HG03095 (cell line): ENCODE measurements around the gene UBN1.

Experiments used
- ATAC-seq: cut with Tn5 transposase; IDR thresholded peaks from one replicate; pipeline ENCODE4 v1.9.1; 2021; ENCODE audit warnings: moderate library complexity; ENCODE audit not compliant: unreplicated experiment

The UBN1 gene, protein sequence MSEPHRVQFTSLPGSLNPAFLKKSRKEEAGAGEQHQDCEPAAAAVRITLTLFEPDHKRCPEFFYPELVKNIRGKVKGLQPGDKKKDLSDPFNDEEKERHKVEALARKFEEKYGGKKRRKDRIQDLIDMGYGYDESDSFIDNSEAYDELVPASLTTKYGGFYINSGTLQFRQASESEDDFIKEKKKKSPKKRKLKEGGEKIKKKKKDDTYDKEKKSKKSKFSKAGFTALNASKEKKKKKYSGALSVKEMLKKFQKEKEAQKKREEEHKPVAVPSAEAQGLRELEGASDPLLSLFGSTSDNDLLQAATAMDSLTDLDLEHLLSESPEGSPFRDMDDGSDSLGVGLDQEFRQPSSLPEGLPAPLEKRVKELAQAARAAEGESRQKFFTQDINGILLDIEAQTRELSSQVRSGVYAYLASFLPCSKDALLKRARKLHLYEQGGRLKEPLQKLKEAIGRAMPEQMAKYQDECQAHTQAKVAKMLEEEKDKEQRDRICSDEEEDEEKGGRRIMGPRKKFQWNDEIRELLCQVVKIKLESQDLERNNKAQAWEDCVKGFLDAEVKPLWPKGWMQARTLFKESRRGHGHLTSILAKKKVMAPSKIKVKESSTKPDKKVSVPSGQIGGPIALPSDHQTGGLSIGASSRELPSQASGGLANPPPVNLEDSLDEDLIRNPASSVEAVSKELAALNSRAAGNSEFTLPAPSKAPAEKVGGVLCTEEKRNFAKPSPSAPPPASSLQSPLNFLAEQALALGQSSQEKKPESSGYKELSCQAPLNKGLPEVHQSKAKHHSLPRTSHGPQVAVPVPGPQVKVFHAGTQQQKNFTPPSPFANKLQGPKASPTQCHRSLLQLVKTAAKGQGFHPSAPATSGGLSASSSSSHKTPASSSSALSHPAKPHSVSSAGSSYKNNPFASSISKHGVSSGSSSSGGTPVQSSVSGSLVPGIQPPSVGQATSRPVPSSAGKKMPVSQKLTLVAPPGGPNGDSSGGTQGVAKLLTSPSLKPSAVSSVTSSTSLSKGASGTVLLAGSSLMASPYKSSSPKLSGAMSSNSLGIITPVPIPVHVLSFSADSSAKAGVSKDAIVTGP (N-terminal part only)

DNA sequence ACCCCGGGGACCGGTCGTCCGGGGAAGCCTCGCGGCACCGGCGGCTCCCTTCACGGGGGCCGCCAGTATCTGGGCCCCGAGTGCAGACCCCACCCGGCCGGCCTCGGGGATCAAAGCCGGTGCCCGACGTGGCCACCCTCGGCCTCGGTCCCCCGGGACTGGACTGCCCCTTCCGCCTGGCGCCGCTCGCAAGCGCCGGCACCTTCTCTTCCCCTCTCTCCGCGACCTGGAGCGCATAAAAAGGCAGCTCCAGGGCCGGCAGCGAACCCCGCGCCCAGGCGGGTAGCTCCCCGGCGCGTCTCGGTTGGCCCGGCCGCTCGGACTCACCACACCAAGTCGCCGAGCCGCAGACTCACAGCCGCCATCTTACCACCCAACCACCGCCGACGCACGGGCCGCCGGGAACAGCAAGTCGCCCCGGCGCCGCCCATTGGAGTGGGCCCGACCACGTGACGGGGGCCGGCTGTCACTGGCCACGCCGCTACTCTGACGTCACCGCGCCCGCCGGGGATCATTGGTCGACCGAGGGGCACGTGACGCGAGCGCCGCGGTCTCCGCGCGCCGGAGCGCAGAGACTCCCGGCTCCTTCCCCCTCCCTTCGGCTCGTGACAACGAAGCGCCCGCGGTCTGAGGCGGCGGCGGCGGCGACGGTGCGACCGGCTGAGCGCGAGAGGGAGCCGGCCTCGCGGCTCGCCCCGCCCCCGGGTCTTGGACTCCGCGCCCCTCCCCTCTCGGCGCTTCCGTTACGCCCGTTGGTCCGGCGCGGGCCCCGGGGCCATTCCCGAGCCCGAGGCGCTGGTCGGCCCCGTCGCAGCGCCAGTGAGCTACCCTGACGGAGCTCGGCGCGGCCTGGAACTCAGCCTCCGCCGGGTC lies at the start of gene UBN1, which contains the start of gene GLYR1:
UBN1 (plus strand) TSS at position 581 of the 873 bp plus-strand sequence. CDS start 5,437 bp downstream, outside the sequence.
GLYR1 (minus strand) TSS at position 388 of the 873 bp plus-strand sequence; CDS start at position 365, 23 bp downstream.
- ATAC-seq, result peak; percentile 80

DNA sequence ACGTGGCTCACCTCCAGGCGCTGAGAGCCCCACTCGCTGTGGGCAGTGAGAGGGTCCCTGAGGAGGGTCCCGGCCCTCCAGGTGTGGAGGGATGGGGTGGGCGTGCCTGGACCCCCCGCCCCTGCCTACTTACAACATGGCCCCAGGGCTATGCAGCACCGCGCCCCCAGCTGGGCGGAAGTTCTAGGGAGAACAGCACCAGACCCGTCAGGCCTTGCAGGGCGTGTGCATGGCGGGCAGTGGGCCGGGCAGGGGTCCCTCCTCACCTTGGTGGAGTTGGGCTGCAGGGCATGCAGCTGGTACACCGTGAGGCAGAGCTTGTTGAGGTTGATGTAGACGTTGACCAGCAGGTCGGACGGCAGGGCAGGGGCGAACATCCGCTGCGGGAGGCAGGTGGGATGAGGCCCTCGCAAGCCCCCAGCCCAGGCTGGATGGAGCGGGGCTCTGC lies 49.5 kb upstream of the UBN1 start:
- no peak for ATAC-seq

DNA sequence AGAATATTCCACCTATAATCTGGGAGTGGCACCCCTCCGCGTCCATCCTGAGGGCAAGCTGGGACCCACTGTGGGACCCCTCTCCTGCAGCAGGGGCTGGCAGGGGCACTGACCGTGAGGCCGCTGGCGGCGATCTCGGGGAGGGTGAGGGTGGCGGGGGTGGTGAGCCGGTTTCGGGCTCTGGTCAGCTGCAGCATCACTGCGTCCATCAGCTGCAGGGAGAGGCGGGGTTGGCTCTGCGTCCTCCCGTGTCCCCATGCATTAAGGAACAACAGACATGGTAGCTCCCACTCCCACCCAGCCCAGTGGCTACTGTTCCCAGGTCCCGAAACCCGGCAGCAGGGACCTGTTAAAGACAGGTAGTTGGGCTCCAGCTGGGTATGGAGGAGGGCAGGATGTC lies 48.8 kb upstream of the UBN1 start:
- no peak for ATAC-seq

DNA sequence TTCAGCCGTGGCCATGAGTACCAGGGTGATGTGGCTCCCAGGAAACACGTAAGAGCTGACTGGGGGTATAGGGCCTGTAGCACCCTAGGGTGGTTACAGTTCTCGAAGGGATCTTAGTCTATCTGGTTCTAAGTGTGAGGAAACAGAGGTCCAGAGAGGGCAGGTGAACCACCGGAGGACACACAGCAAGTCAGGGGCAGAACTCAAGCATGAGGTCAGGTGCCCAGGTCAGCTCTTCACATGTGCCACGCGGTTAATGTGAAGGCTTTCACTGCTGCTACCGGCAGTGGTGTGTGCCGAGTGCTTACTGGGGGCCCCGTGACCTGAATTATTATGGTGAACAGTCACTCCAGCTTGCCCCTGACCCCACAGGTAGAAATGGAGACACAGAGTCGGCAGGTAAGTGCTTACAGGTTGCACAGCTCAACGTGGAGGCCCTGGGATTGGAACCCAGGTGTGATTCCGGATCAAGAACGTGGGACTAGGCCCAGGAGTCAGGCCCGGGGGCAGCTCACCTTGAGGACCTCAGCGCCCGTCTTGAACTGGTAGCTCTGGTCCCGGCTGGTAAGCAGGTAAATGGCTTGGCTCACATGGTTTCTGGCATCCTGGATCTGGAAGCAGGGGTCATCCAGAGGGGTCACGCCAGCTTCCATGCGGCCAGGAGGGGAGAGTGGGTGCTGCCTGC lies 48.0 kb upstream of the UBN1 start:
- ATAC-seq, result no peak

DNA sequence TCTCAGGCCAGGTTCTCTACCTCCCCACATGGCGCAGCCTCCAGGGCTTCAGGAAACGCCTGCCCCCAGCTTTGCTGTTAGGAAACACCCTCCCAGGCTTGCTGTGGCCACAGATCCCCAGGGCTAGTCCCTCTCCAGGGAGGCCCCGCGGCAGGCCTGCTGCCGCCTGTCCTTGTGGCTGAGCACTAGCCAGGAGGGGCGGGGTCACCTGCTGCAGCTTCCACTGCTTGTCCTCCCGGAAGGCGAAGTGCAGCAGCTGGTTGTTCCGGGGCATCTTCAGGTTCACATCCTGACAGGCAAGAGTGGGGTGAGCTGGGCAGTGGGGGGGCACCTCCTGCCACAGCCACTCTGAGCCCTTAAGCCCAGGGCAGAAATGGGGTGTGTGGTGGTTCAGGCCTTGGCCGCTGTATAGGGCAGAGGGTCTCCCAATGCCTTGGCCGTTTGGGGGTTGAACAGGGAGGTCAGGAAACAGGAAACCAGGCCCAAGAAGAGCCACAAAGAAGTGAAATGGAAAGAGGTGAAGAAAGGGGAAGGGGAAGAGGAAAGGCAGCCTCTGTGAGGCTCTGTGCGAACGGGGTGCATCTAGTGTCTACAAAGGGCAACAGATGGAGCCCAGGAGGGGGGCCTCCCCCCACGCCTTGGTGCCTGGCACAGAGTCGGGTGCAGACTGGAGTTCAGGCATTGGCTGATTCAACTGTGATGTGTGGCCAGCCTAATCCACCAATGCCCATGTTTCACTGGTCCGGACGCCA lies 46.8 kb upstream of the UBN1 start:
- ATAC-seq, result no peak

DNA sequence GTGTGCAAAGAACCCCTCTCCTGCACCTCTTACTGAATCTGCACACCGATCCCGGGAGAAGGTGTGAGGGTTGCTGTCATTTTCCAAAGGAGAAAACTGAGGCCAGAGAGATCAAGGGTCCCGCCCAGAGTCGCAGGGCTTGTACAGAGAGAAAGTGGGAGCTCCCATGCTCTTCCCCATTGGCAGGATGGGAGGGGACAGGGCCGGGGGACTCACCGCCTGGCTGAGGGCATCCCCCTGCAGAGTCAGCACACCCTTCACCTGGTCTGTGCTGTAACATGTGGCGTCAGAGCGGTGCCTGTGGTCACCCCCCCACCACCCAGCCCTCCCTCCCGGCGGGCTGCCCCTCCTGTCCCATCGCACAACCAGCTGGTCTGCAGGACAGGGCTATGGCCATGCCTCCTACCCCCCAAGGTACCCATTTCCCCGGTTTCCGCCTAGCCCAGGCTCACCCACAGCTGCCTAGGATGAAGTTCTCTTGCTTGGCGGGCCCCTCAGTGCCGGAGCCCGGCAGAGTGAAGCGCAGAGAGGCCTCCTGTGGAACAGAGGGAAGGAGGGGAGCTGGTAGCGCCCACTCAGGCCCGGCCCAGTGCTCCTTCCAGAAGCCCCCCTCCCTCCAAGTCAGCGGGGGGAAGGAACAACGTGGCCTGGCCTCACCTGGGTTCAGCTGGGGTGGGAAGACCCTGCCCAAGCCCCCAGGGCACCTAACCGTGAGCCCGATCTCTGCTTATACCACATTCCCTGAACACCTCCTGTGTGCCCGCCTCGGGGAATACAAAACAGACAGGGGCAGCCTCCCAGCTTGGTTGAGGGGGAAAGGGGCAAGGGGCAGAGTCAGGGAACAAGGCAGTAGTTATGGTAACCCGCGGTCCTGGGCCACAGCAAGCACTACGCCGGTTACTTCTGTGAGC lies 46.0 kb upstream of the UBN1 start:
- no peak for ATAC-seq

DNA sequence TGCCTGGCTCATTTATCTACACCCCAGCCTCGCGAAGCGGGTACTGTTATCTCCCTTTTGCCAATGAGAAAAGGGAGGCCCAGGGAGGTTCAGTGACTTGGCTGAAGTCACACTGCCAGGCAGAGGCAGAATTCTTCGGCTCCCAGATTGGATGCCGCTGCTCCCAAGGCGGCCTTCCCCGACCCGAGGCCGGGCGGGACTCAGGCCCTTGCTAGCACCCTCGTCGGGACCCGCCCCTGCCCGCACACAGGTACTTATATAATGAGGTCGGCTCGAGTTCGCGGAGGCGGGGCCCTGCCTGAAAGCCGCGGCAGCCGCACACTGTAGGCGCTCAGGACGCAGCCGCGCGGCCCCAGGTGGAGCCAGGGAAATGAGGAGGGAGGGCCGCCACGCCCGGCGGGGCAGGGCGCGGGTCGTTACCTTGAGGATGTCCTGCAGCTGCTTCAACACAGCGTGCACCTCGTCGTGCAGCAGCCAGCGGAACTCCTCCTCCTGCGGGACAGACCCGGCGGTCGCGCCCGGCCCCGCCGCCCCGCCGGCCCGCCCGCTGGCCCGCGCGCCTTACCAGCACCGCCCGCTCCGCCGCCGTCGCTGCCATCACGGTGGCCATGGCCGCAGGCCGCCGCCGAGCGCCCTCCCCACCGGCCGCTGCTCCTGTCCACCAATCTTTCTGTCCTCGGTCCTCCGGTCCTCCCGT lies 45.2 kb upstream of the UBN1 start, which contains the start of gene ROGDI:
ROGDI (minus strand) TSS at position 672 of the 697 bp plus-strand sequence; CDS start at position 610, 62 bp downstream.
- peak; percentile 52 for ATAC-seq

DNA sequence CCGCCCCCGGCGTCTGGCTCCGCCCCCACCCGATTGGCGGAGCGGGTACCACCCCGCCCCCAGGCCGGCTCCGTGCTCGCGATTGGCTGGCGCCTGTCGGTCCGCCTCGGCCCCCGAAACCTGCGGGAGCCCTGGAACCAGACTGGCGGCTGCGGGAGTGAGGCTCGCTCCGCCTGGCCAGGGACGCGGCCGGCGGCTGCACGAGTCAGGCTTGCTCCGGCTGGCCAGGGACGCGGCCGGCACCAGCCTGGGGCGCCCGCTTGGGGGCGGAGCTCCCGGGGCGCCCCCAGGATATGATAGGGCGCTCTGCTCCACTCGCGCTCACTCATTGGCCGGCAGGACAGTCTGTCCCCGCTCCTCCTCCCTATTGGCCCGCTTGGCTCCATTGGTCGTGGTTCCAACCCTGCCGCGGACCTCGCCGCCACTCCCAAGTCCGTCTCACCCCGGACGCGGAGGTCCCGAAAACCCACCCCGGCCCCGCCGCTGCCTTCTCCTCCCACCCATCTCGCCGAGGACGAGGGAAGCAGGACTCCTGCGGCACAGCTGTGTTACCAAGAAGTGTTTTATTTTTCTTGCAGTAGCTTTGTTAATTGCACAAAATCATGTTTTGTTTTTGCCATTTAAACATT lies 44.5 kb upstream of the UBN1 start:
- ATAC-seq, result peak; percentile 90

DNA sequence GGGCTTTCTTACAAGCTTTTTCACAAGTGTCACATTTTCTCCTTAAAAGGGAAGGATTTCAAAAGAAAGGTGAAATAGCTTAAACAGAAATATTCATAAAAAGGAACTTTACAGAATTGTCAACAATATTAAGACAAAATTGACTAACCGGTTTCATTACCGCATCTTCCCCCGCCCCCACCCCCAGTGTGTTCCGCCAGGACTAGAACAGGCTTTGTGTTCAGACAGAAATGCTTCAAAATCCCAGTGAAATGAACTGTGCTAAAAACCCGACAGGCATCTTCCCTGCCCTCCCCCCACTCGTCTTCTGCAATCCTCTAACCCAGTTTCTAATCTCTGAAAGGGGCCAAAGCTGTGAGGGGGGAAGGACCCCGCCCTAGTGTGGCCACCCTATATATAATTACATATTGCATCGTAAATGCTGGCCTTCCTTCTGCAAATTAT lies 43.9 kb upstream of the UBN1 start:
- ATAC-seq, result no peak

DNA sequence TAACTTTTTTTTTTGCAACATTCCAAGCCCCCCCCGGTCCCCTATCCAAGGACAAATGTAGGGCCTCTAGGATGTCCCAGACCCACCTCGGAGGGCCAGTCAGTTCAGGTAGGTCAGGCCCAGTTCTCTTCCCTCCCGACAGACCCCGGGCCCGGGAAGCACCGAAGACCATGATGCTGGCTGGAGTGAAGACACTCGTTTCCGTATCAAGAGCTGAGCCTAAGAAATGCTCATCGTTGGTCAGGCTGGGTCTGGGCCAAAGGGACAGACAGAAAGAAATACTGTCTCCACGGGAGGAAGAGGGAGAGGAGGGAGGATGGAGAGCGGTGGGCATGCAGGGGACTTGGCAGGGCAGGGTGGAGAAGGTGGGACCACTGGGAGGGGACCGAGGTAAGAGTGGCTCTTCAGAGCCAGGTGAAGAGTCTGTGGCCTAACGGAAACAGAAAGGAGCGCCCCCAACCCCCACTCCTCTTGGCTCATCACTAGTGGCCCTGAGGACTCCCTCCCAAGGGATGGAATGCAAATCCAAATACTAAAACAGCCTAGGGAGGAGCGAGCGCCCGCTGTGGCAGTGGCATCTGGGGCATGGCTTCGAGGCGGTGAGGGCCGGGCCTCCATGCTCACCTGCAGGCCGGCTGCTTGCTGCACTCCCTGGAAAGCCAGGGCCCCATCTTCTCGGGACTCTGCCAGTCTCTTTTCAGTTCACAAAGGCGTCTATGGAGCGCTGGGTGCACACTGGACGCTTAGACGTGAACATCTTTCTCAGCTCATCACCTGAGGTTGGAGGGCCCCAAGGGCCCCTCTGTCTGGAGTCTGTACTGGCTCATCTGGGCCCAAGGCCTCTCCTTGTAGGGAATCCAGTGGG lies 43.2 kb upstream of the UBN1 start:
- ATAC-seq, result no peak

DNA sequence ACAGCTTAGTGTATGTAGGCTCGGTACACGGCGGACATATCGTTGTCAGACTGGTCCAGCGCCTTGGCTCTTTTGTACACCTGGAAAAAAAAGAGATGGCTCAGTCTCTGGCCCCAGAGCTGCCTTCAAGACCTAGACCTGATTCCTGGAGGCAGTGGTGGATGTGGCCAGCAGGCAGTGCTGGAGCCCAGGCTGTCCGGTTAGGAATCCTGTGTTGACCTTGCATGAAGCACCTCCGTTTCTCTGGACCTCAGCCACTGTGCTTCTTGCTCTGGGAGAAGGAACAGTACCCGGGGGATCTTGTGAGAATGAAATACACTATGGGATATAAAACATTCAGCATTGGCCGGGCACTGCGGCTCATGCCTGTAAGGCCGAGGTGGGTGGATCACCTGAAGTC lies 42.0 kb upstream of the UBN1 start:
- no peak for ATAC-seq

DNA sequence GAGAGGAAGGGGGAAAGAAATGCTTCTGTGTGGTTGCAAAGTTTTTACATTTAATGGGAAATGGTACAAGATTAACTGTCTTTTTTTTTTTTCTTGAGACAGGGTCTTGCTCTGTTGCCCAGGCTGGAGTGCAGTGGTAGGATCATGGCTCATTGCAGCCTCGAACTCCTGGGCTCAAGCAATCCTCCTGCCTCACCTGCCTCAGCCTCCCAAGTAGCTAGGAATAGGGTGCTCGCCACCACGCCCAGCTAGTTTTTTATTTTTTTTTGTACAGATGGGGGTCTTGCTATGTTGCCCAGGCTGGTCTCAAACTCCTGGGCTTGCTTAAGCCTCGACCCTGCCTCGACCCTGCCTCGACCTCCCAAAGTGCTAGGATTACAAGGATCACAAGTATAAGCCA lies 41.0 kb upstream of the UBN1 start:
- ATAC-seq, result no peak

DNA sequence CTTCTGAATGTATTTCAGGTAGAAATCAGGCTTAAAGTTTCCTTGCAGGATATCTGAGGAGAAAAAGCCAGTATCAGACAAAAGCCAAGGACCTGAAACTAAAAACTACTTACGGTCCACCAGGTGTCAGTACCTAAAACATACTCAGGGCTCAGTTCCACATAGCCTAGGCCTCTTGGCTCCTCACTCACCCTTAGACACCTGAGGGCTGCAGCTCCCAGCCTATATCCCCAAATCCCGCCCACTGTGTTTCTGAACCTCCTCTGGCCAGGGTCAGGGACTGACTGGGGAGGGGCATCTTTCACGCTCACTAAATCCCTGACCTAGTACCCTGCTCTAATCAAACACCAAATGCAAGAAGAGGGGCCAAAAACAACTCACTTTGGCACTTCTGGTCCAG lies 36.0 kb upstream of the UBN1 start:
- ATAC-seq, result no peak

DNA sequence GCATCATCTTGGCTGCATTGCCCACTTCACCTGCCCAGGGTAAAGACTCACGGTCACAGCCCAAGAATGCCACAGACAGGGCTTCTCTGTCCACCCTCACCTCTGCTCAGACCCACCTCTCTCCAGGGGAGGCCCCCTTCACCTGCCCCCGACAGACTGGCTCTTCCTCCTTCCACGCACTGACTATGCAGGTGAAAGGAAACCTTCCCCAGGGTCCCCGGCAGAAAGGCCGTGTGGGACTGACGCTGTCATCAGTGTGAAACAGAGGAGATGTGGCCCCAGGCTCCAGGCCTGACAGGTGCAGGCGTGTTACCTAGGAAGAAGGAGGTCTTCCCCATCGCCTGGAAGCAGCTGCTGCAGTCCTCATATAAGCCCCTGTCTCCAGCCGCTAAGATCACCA lies 35.5 kb upstream of the UBN1 start:
- no peak for ATAC-seq

DNA sequence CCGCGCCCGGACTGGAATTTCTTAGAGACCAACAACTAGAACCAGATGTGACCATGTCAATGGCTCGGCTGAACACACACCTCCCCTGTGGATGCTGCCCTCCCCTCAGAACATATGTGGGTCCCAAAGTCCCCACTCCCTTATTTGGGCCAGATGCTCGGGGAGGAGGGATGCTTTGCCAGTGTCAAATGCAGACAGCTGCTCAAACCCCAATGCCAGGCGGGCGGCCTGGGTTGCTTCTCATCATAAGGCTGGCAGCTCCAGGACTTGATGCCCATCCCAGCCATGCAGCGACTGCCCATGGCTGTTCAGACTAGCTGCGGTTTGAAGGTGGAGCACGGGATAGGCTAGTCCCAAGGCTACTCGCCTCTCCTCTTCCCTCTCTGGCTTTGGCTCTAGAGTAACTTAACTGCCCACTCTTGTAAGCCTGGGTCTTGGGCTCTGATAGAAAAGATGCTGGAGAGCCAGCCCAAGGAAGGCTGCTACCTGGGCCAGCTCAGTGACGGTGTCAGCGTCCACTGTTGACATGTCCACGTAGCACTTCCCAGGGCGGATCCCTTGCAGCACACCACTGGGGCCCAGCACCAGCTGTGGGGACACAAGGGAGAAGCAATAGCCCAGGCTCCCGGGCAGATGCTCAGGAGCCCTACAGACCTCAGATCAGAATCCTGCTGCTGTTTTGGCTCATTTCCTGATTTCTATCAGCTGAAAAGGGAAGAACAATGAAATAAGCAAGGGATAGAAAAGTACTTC lies 33.9 kb upstream of the UBN1 start:
- no peak for ATAC-seq
